NCI-H526 treated with DMSO at 0.1 percent for 48 hours (cell line): ENCODE results near the gene OR51B5.
"Not testable (repeated sequence)": the region's sequence is repeated elsewhere in the genome, so short reads cannot be mapped to it uniquely, and the experiment has no call there.

Source experiments
- DNase-seq: peaks from one replicate; lab custom pipeline; 2025; lab: John Stamatoyannopoulos, UW

OR51B5 gene

GRCh38 chr11:5343474-5344335, at the start of gene OR51B5:
TSS of gene OR51B5 (minus strand) at chr11:5343524. CDS start at chr11:5343524, 0 bp downstream.
- no peak for DNase-seq

- no peak for DNase-seq
These were observed 46.9 kb upstream of the OR51B5 start for GRCh38 chr11:5390210-5390609.

GRCh38 chr11:5384335-5384734, 41.0 kb upstream of the OR51B5 start:
- no peak for DNase-seq

- DNase-seq = no peak
These were observed 40.3 kb upstream of the OR51B5 start, which contains the start of gene OR51M1 for GRCh38 chr11:5383576-5383975. TSS of gene OR51M1 (plus strand) at chr11:5383812. CDS start at chr11:5389399, 5,587 bp downstream.

GRCh38 chr11:5380740-5381342, 37.5 kb upstream of the OR51B5 start:
- DNase-seq = peak; percentile 3

GRCh38 chr11:5369789-5370188, 26.5 kb upstream of the OR51B5 start:
- DNase-seq = no peak

GRCh38 chr11:5368502-5369043, 25.2 kb upstream of the OR51B5 start:
- no peak for DNase-seq

GRCh38 chr11:5367448-5368074, 24.2 kb upstream of the OR51B5 start:
- DNase-seq = no peak

GRCh38 chr11:5366856-5367255, 23.5 kb upstream of the OR51B5 start:
- no peak for DNase-seq

GRCh38 chr11:5366365-5366764, 23.0 kb upstream of the OR51B5 start:
- DNase-seq = not testable (repeated sequence)

- DNase-seq = no peak
These were observed 20.9 kb upstream of the OR51B5 start for GRCh38 chr11:5364214-5364613.

- no peak for DNase-seq
These were observed 20.4 kb upstream of the OR51B5 start for GRCh38 chr11:5363679-5364078.

- no peak for DNase-seq
These were observed 18.8 kb upstream of the OR51B5 start for GRCh38 chr11:5362017-5362625.

GRCh38 chr11:5356031-5356430, 12.7 kb upstream of the OR51B5 start:
- DNase-seq = not testable (repeated sequence)

- no peak for DNase-seq
These were observed 7.9 kb upstream of the OR51B5 start, which contains the start of gene OR51B6 for GRCh38 chr11:5351208-5351607. TSS of gene OR51B6 (plus strand) at chr11:5351508. CDS start at chr11:5351508, 0 bp downstream.

GRCh38 chr11:5349550-5349949, 6.2 kb upstream of the OR51B5 start:
- no peak for DNase-seq

- no peak for DNase-seq
These were observed 5.3 kb upstream of the OR51B5 start for GRCh38 chr11:5348551-5349194.

GRCh38 chr11:5345831-5346230, 2.5 kb upstream of the OR51B5 start:
- no peak for DNase-seq

GRCh38 chr11:5339771-5340322, 3.5 kb downstream of the OR51B5 start:
- no peak for DNase-seq

GRCh38 chr11:5337253-5337652, 6.1 kb downstream of the OR51B5 start:
- not testable (repeated sequence) for DNase-seq

GRCh38 chr11:5336331-5336730, 7.0 kb downstream of the OR51B5 start:
- no peak for DNase-seq
